Ecto neural progenitor cell (in vitro differentiated cells): ENCODE measurements around the gene ARHGEF39.

Experiments
- DNase-seq: peaks from one replicate; pipeline ENCODE4 v3.0.0-alpha.2; 2018; ENCODE audit warnings: low spot score

ARHGEF39 gene

DNA sequence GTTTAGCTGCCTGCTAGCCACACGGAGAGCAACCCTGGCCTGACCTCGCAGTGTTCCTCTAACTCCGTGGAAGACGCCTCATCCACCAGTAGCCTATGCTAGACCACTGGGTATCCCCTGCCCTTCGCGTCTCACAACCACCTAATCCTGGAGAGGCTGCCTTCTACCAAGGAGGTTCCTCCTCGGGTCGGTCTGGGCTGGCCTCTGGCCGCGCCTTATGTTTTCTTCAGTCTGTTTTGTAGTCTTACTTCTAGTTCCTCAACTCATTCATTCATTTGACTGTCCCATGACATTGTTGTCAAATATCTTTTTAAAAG lies 26.3 kb upstream of the ARHGEF39 start:
- no peak for DNase-seq

DNA sequence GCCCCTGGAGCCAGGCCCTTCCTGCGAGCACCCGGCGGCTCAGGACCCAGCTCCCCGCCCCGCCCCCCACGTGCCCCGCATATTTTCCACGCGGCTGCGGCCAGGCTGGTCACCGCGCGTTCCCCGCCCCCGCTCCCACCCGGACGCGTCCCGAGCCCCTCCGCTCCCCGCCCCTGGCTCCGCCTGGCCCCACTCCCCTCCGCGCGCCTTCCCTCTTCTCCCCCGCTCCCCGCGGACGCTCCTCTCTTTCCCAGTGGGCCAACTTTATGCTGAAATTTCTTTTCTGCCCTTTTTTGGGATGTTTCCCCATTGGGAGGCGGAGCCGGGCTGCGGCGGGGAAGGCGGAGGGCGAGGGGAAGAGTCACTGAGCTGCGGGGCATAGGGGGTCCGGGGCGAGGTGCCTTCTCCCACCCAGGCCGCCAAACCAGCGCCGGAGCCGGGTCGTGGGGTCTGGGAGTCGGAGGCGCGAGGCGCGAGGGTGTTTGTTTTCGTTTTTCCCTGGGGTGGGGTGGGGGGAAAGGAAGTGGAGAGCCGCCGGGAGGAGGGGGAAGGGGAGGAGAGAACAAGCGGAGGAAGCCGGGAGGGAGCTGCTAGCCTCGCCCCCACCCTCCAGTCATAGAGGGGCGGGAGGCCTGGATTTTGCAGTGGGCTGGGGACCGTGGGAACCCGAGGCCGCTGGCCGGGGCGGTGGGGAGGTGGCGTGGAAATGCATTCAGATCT lies 25.8 kb upstream of the ARHGEF39 start:
- peak; percentile 79 for DNase-seq

DNA sequence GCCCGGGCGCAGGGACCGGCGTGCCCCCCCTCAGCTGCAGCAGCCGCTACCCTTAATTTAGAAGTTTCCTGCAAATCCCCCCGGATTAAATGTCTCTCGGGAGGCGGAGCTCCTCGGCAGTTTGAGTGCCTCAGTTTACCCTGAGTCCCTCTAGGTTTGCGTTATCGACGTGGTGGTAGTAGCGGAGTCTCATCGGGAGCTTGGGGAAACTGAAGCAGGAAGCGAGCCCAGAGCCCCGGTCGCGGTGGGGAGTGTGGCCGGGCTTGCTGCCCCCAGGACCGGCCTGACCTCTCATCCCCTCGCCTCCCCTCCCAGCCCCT lies 25.3 kb upstream of the ARHGEF39 start:
- no peak for DNase-seq

DNA sequence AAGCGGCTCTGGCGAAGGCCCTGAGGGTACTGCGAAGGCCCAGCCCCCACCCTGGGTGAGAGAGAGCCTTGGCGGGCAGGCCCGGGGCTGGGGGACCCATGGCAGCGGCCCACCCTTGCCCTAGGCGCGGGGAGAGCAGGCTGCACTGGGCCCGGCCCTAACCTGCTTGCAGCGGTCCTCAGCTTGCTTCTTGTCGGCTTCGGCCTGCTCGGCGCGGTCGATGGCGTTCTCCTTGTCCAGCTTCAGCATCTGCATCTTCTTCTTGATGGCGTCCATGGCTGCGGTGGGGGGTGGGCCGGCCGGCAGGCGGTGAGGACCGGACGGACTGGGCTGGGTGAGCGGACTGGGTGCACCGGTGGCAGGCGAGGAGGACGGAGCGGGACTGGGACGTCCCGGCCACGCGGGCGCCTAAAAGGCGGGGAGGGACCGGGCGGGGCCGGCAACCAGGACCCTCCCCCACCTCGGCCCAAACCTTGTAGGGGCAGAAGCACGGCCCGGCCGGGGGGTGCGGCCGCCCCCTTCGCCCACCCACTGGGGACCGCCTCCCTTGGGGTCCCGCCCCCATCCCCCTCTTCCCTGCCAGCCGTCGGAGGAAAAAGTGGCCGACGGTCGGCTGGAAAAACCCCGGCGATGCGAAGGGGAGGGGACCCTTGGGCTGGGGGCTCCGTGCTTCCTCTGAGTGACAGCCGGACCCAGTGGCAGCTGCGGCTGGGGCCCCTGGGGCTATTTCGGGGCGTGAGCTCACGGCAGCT lies 24.7 kb upstream of the ARHGEF39 start, which contains the start of gene TPM2:
TSS of gene TPM2 (minus strand) at position 384 of the 752 bp plus-strand sequence. CDS start at position 276, 108 bp downstream.
- peak; percentile 83 for DNase-seq

DNA sequence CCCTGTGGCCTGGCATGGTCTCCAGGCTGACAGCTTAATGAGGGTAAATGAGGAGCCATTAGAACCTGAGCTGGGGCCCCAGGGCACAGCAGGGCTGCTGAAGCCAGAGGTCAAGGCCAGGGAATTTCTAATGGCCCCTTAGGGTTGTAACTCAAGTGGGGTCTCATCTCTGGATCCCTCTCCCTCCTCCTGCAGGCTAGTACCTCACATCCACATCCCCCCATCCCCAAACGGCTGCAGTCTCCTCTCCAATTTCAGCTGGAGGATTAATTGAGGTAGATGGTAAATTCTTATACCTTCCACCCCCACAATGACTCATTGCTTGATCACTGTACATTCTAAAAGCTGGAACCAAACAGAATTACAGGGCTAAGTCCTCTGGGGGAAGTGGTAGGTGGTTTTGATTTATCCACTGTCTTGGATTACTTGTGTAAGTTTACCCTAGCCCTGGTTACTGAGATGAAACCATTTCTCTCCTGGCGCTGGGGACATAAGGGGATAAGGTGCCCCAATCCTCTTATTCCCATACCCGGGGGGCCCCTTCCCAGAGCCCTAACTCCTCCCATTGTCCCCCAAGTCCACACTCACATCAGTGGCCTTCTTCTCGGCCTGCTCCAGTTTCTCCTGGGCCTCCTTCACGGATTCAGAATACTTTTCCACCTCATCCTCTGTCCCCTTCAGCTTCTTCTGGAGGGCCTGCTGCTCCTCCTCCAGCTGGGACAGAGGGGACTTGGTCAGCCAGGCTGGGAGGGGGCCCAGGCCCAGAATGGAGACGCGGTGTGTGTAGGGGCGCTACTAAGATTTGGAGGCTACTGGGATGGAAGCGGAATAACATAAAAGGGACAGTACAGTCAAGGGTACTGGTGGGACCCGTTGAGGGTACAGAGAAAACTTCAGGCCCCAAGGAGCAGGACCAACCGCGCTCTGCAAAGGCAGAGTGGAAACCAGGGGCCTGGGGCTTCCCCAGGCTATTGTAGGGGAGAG lies 23.9 kb upstream of the ARHGEF39 start:
- DNase-seq, result no peak

DNA sequence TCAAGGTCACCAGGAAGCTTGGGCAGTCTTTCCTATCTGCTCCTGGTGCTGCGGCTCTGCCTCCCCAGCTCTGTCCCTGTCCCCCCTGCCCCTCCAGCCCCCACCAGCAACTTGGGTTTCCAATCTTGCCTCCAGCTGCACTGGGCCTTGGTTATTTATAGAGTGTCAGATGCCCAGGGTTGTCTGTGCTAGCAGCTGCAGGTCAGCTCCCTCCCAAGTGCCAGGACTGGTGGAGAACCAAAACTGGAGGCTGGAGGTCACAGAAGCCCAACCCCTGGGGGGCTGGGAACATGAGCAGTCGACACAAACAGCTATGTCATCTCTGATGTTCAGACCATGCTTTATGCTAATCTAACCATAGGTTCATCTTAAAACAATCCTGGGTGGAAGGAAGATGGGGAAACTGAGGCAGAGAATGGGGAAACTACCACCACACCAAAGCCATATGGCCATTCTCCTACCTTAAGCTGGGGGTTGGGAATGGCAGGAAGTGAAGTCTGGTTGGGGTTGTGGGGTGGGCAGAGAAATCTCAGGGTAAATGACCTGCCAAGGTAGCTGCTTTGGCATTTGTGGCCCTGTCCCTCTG lies 23.1 kb upstream of the ARHGEF39 start:
- DNase-seq, result no peak

DNA sequence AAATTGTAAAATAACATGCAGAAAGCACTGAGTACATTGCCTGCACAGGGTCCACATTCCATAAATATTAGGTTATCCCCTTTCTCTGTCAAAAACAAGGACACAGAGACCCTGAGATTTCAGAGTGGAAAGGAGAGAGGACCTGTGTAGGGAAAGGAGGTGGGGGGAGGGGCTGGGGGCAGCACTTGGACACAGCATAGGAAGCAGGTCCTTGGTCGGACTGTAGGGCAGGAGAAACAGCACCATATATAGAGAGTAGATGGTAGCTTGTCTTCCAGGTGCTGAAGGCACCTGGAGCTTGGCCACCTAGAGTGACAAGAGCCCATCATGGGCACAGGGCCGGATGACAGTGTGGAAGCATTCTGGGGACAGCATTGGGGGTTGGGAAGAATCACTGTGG lies 22.3 kb upstream of the ARHGEF39 start:
- no peak for DNase-seq

DNA sequence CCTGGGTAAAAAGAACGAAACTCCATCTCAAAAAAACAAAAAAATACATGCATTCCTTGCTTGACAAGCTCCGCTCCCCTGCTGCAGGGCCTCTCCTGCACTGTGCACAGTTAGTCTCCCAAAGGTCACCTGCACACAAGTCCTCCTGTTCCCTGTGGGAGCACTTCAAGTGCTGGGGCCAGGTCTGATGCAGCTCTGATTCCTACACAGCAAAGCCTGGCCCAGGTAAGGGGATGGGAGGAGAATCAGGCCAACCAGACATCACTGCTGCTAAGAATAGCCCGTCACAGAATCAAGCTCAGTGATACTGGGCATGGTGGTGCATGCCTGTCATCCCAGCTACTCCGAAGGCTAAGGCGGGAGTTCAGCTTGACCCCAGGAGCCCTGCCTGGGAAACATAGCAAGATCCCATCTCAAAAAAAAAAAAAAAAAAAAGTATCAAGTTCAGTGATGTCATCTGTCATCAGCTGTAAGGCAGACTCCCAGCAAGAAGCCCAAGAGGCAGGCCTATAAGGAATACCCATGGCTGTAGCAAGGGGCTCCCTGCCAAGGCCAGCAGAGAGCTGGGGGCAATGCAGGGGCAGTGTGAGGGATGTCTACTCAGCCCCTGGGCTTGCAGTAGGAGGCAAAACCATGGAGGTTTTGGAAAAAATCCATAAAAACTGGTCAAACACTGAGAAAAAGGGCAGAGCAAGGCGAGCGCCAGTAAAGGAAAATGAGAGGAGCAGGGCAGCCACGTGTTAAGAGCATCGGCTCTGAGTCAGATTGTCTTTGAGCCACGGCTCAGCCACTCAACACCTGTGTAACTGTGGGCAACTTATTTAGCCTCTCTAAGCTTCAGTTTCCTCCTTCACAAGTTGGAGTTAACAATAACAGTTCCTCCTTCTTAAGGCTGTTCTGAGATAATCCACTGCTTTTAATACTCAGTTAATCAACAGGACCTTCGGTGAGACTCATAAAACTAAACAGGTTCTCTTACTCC lies 21.5 kb upstream of the ARHGEF39 start:
- DNase-seq, result no peak

DNA sequence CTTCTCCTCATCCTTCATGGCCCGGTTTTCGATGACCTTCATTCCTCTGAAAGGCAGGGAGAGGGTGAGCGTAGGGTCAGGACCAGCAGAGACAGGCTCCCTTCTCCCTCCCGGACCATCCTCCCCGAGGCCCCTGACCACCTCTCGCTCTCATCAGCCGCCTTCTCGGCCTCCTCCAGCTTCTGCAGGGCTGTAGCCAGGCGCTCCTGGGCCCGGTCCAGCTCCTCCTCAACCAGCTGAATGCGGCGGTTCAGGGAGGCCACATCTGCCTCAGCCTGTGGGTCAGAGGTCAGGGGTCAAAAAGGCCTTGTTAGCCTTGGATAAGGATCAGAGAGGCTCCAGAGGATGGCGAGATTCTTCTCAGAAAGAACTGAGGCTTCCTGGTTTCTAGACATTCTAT lies 20.5 kb upstream of the ARHGEF39 start:
- DNase-seq, result no peak

DNA sequence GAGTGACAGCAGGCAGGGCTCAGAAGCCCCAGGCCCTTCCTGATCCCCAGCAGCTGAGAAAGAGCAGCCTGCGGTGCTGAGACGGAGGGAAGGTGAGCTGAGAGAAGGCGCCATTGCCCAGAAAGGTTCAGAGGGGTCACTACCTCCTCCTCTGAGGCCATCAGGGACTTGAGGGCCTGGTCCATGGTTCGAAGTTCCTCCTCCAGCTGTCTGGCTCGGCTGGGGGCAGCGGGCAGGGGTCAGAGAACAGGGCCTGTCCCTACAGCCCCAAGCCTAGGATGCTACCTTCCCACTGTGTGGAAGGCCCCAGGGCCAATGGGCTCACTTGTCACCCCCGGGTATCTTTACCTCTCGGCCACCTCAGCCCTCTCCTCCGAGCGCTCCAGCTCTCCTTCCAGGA lies 19.9 kb upstream of the ARHGEF39 start:
- DNase-seq, result no peak

DNA sequence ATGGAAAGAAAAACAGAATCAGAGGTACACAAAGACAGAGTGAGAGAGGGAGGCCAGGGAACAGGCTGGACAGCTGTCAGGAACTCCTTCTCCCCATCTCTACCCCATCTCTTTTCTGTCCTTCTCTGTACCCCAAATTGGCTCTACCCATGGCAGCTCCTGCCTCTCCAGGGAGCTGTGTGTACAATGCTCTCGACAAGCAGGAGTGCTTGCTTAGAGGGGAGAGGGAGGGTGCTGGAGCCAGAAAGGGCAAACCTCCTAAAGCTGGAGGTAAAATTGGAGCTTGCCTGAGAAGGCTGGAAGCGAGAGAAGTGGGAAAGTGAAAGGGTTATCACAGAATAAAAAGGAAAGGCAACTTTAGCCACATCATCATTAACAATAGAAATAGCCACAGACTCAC lies 18.3 kb upstream of the ARHGEF39 start:
- no peak for DNase-seq

DNA sequence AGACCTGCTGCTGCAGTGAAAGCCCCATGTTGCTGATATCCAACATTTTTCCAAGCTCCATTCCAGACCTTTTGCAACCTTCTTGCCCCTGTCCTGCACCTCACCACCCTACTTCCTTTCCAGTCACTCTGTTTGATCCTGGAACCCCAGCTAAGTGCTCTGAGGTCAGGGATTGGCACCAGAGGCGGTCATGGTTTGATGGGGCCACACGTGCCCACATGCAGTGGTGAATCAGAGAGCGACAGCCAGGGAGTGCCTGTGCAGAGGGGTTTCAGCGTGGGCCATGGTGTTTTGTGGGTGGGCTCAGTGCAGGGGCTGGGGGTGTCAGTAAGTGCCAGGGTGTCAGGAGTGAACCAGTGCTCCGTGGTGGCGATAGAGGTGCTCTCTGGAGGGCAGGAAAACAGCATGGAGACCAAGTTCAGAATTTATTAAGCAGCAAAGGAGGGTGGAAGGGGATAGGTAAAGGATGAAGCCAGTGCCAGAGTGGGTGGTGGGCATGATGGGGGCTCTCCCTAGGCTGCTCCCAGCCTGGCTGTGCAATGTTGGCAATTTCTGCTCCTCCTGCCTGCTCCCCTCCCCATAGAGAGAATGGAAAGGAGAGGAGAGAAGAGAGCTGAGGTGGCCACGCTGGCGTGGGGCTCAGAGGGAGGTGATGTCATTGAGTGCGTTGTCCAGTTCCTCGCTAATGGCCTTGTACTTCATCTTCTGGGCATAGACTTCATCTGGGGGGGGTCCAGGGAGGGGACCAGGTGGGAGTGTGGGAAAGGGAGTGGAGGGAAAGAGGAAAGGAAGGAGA lies 17.7 kb upstream of the ARHGEF39 start:
- no peak for DNase-seq

DNA sequence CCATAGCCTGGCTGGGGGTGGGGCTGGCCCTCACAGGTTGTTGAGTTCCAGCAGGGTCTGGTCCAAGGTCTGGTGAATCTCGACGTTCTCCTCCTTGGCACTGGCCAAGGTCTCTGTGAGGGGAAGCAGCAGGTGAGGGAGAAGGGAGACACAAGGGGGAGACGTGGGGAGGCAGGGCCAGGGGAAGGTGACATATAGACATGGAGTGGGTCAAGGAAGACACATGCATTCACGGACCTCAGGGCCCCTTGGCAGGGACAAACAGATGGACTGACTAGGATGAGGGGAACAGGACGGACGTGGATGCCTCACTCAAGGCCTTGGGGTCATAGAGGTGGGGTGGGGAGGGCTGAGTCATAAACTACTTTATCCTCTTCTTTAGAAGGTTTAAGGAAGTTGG lies 17.1 kb upstream of the ARHGEF39 start:
- no peak for DNase-seq

DNA sequence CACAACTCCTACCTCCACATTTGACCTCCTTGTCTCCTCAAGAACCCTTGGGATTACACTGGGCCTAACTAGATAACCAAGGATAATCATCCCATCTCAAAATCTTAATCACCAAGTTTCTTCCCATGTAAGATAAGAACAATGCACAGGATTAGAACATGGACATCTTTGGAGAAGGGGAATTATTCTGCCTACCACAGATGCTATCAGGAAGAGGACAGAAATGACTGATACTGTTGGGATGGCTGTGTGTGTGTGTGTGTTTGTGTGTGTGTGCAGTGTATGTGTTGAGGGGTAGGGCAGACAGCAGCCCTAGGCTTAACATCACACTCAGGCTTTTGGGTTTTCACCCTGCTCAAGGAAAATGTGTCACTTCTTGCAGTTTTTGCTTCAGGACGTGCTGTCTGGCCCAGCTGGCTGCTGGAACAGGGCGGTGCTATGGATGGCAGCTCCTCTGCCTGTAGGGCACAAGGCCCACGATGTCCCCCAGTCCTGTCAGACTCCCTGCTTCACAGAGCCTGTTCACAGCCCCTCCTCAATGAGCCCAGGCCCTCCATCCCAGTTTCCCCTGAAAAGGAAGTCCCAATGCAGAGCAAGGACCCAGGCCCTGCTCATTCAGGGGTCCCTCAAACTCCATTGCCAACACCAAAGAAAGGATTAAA lies 16.5 kb upstream of the ARHGEF39 start:
- no peak for DNase-seq

DNA sequence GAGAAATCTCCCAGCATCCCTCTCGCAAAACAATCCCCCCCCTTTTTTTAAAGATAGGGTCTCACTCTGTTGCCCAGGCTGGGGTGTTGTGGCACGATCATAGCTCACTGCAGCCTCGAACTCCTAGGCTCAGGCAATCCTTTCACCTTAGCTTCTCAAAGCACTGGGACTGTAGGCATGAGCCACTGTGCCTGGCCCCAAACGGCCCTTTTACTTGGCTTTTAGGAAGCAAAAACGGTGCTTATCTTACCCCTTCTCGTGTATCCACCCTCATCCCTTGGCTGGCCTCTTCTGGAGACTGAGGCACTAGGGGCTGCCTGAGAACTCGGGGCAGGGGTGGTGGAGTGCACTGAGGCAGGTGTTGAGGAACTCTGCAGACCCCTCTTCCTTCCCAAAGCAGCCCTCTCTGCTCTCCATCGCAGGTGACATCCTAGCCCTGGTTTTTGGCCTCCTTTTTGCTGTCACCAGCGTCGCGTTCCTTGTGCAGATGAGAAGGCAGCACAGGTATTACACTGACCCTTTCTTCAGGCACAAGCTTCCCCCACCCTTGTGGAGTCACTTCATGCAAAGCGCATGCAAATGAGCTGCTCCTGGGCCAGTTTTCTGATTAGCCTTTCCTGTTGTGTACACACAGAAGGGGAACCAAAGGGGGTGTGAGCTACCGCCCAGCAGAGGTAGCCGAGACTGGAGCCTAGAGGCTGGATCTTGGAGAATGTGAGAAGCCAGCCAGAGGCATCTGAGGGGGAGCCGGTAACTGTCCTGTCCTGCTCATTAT lies 15.5 kb upstream of the ARHGEF39 start:
- no peak for DNase-seq

DNA sequence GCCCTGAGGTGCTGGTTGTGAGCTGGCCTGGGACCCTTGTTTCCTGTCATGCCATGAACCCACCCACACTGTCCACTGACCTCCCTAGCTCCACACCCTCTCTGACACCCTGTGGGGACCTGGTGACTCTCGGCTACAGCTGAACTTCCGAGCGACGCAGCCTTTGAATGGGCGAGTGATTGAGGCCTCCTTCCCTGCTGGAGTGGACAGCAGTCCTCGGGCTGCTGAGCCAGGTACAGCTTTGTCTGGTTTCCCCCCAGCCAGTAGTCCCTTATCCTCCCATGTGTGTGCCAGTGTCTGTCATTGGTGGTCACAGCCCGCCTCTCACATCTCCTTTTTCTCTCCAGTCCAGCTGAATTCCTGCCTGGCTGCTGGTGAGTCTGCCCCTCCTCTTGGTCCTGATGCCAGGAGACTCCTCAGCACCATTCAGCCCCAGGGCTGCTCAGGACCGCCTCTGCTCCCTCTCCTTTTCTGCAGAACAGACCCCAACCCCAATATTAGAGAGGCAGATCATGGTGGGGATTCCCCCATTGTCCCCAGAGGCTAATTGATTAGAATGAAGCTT lies 14.9 kb upstream of the ARHGEF39 start:
- no peak for DNase-seq

DNA sequence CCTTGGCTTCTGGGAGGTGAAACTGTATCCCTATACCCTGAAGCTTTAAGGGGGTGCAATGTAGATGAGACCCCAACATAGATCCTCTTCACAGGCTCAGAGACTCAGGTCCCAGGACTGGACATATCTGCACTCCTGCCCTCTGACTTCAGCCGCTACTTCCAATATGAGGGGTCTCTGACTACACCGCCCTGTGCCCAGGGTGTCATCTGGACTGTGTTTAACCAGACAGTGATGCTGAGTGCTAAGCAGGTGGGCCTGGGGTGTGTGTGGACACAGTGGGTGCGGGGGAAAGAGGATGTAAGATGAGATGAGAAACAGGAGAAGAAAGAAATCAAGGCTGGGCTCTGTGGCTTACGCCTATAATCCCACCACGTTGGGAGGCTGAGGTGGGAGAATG lies 14.1 kb upstream of the ARHGEF39 start:
- DNase-seq, result no peak

DNA sequence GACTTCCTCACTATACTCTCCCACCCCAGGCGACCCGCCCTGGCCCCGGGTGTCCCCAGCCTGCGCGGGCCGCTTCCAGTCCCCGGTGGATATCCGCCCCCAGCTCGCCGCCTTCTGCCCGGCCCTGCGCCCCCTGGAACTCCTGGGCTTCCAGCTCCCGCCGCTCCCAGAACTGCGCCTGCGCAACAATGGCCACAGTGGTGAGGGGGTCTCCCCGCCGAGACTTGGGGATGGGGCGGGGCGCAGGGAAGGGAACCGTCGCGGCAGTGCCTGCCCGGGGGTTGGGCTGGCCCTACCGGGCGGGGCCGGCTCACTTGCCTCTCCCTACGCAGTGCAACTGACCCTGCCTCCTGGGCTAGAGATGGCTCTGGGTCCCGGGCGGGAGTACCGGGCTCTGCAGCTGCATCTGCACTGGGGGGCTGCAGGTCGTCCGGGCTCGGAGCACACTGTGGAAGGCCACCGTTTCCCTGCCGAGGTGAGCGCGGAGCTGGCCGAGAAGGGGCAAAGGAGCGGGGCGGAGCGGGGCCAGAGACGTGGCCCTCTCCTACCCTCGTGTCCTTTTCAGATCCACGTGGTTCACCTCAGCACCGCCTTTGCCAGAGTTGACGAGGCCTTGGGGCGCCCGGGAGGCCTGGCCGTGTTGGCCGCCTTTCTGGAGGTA lies 10.9 kb upstream of the ARHGEF39 start:
- peak; percentile 94 for DNase-seq
